Kidney epithelial cell (primary cell): Measurements from ENCODE around the gene PGLYRP1. TPM values are rescaled to one million over a fixed set of nuclear protein-coding genes. Genes with fewer than 3 reads are reported as not detected.

Experiments
- DNase-seq: peaks from one replicate; pipeline ENCODE4 v3.0.0-alpha.2; 2010; ENCODE audit warnings: low read depth
- H3K27me3 ChIP-seq: 2 replicates; pipeline ENCODE4 v1.6.0; 2011; ENCODE audit warnings: low read length; ENCODE audit not compliant: control insufficient read depth, insufficient read depth
- H3K36me3 ChIP-seq: 2 replicates; pipeline ENCODE4 v1.5.1; 2011; ENCODE audit warnings: low read length; ENCODE audit not compliant: control insufficient read depth, insufficient read depth
- H3K4me3 ChIP-seq: 2 replicates; pipeline ENCODE4 v1.5.1; 2011; ENCODE audit warnings: low read depth, mild to moderate bottlenecking, control low read depth, low read length
- CTCF ChIP-seq: IDR thresholded peaks from 2 replicates; pipeline ENCODE4 v1.5.1; 2011; ENCODE audit warnings: mild to moderate bottlenecking, moderate library complexity, low read length, control low read depth, inconsistent platforms; ENCODE audit not compliant: insufficient read depth, poor library complexity, severe bottlenecking
- total RNA-seq: library from RNA; depleted of rRNA; stranded (reverse); fragments of >200 nt; gene quantifications from 2 replicates; pipeline ENCODE4 v1.2.3, GENCODE V29; 2015

Gene PGLYRP1
- total RNA-seq, 1 donor from 2014 or later, result not detected

GRCh38 chr19:46049597-46049996 lies 26.7 kb upstream of the PGLYRP1 start:
- no peak for DNase-seq
- TF ChIP-seq CTCF, result no peak
- Histone ChIP-seq H3K4me3 (no peak overlapping the region), H3K36me3 (no peaks in the 10 kb centered on the region), H3K27me3 (peaks cover 6% of the 10 kb centered on the region)

- Histone ChIP-seq H3K27me3 (peaks cover 16% of the 10 kb centered on the region), H3K36me3 (no peaks in the 10 kb centered on the region), H3K4me3 (no peak overlapping the region)
- no peak for DNase-seq
- no peak for TF ChIP-seq CTCF
Observed at GRCh38 chr19:46043519-46043918, 20.7 kb upstream of the PGLYRP1 start.

- no peak for DNase-seq
- no peak for TF ChIP-seq CTCF
- Histone ChIP-seq H3K27me3 (peaks cover 16% of the 10 kb centered on the region), H3K36me3 (no peaks in the 10 kb centered on the region), H3K4me3 (no peak overlapping the region)
Observed at GRCh38 chr19:46042252-46042883, 19.5 kb upstream of the PGLYRP1 start.

- no peak for DNase-seq
- H3K36me3 ChIP-seq, result no peaks in the 10 kb centered on the region
- H3K27me3 ChIP-seq, result peaks cover 20% of the 10 kb centered on the region
Observed at GRCh38 chr19:46040952-46041500, 18.2 kb upstream of the PGLYRP1 start, which contains the start of gene IGFL4. TSS of gene IGFL4 (minus strand) at chr19:46041002. CDS start at chr19:46040962, 40 bp downstream.

GRCh38 chr19:46040125-46040524 lies 17.3 kb upstream of the PGLYRP1 start:
- TF ChIP-seq CTCF, result no peak
- DNase-seq, result no peak
- Histone ChIP-seq H3K36me3 (no peaks in the 10 kb centered on the region), H3K27me3 (peaks cover 22% of the 10 kb centered on the region), H3K4me3 (no peak overlapping the region)

More at GRCh38 chr19:46040952-46041500, 18.2 kb upstream of the PGLYRP1 start, which contains the start of gene IGFL4:
- no peak for TF ChIP-seq CTCF
- no peak within 1 kb of the TSS for H3K4me3 ChIP-seq

GRCh38 chr19:46036744-46037128 lies 13.9 kb upstream of the PGLYRP1 start:
- H3K27me3 ChIP-seq, result peaks cover 24% of the 10 kb centered on the region
- TF ChIP-seq CTCF, result no peak

More at GRCh38 chr19:46036744-46037128, 13.9 kb upstream of the PGLYRP1 start:
- DNase-seq, result no peak
- Histone ChIP-seq H3K36me3 (no peaks in the 10 kb centered on the region), H3K4me3 (no peak overlapping the region)
